ENCODE data around the gene TTN. TPM values are rescaled to one million over a fixed set of nuclear protein-coding genes. Genes with fewer than 3 reads are reported as not detected.

The TTN gene
- total RNA-seq, 6 experiments from 2014 or later: 0.42 to 9.5 (median 0.97) TPM

DNA sequence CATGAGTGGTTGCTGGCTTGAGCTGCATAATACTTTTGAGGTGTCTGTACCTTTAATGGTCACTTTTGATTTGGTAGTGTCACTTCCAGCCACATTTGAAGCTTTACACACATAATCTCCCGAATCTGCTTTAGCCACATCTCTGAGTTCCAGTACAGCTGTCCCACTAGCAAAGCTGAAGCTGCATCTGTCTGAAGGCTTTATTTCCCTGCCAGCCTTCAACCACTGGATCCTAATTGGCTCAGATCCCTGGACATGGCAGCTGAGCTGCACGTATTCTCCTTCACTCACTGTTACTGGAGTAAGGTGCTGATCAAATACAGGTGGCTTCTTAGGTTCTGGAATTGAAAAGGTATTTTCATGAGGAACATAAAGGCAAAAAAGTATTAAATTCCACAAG is 99.7 kb downstream of the TTN start:
- DNase-seq (no peak), ATAC-seq (no peak)
- 87% methylated on average over 2 of the region's 2 CpGs for WGBS (ENCODE audit: insufficient coverage, low coverage, low lambda C conversion rate, missing lambda C conversion rate)
- Histone ChIP-seq H3K27me3 (no peaks in the 10 kb centered on the region), H3K36me3 (no peaks in the 10 kb centered on the region), H3K4me3 (no peak overlapping the region), H3K9me3 (no peaks in the 10 kb centered on the region), H3K27ac (no peak overlapping the region), H3K4me1 (no peaks in the 10 kb centered on the region)
- TF ChIP-seq, protein P1, sequence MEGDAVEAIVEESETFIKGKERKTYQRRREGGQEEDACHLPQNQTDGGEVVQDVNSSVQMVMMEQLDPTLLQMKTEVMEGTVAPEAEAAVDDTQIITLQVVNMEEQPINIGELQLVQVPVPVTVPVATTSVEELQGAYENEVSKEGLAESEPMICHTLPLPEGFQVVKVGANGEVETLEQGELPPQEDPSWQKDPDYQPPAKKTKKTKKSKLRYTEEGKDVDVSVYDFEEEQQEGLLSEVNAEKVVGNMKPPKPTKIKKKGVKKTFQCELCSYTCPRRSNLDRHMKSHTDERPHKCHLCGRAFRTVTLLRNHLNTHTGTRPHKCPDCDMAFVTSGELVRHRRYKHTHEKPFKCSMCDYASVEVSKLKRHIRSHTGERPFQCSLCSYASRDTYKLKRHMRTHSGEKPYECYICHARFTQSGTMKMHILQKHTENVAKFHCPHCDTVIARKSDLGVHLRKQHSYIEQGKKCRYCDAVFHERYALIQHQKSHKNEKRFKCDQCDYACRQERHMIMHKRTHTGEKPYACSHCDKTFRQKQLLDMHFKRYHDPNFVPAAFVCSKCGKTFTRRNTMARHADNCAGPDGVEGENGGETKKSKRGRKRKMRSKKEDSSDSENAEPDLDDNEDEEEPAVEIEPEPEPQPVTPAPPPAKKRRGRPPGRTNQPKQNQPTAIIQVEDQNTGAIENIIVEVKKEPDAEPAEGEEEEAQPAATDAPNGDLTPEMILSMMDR (IDR thresholded peaks at IDR 0.05): no peak
- no peak for TF ChIP-seq POLR2A (IDR thresholded peaks at IDR 0.05)
- intact Hi-C loops (cut with DNase I): no loop called here

DNA sequence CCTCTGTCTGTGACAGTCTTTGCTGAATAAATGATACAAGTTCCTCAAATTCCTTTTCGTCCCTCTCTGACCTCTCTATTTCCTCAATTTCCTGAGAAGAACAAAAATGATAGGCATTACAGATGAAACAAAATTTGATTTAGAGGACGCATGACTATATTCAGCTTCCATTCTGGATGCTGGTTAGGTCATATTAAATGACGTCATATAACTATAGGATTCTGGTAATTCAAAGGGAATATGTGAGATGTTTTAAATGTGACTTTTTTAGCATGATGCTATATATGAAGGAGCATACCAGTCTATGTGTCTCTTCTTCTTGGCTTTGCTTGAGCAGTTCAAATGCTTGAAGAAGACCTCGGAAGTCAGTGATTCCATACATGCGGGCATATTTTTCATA is 102.3 kb downstream of the TTN start:
- no peaks in the 10 kb centered on the region for H3K9me3 ChIP-seq
- no peak for DNase-seq
- H3K27ac ChIP-seq: no peak overlapping the region
- no peaks in the 10 kb centered on the region for H3K4me1 ChIP-seq
- H3K27me3 ChIP-seq: no peaks in the 10 kb centered on the region
- no peak for ATAC-seq
- TF ChIP-seq, protein P1 (IDR thresholded peaks at IDR 0.05): no peak
- no peak for TF ChIP-seq POLR2A (IDR thresholded peaks at IDR 0.05)
- no peak overlapping the region for H3K4me3 ChIP-seq
- intact Hi-C loops (cut with DNase I): no loop called here
- H3K36me3 ChIP-seq: no peaks in the 10 kb centered on the region
- 56% methylated on average over 5 of the region's 5 CpGs for WGBS (ENCODE audit: insufficient coverage, low coverage, low lambda C conversion rate, missing lambda C conversion rate)

DNA sequence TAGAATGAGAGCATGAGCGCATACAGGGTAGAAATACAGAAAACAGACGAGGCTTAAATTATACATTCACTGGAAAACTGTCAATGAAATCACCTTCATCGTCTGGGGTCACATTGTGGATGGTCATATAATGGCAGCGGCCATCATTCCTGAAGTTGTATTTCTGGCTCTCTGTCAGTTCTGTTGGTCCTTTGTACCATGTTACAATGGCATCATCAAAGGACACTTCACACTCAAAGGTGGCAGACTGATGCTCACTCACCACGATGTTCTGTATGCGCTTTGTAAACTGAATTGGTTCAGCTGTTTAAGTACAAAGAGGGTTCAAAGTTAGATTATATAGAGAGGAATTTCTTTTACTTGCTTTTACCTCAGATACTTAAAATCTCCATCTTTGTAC is 104.9 kb downstream of the TTN start:
- H3K4me1 ChIP-seq: no peaks in the 10 kb centered on the region
- 67% methylated on average over 6 of the region's 6 CpGs for WGBS (ENCODE audit: insufficient coverage, low coverage, low lambda C conversion rate, missing lambda C conversion rate)
- H3K9me3 ChIP-seq: no peaks in the 10 kb centered on the region
- no peak for DNase-seq
- no peaks in the 10 kb centered on the region for H3K36me3 ChIP-seq
- no peak for ATAC-seq
- TF ChIP-seq POLR2A (IDR thresholded peaks at IDR 0.05): no peak
- TF ChIP-seq, protein P1 (IDR thresholded peaks at IDR 0.05): no peak
- H3K27ac ChIP-seq: no peak overlapping the region
- H3K27me3 ChIP-seq: no peaks in the 10 kb centered on the region
- no peak overlapping the region for H3K4me3 ChIP-seq
- intact Hi-C loops (cut with DNase I): no loop called here

DNA sequence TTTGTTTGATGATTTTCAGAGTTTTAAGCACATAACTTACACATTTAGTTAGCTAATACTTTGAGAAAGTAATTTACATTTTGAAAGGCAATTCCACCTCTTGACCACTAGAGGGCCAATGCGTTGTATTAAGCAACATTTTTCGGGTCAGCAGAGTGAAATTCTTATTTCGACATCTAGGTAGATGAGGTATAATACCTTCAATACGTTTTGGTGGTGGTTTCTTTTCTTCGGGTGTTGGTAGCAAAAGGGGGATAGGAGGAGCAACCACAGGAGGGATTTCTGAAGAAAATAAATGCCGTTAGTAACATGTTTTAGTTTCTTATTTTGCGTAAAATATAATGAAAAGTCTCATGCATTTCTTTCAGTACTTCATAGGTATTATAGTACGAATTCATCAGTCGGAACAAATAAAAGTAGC is 106.3 kb downstream of the TTN start:
- no peaks in the 10 kb centered on the region for H3K36me3 ChIP-seq
- TF ChIP-seq, protein P1 (IDR thresholded peaks at IDR 0.05): peak; percentile 77 to 83 (median 82)
- TF ChIP-seq POLR2A (IDR thresholded peaks at IDR 0.05): no peak
- intact Hi-C loops (cut with DNase I): no loop called here
- H3K27me3 ChIP-seq: no peaks in the 10 kb centered on the region
- no peak overlapping the region for H3K27ac ChIP-seq
- H3K4me1 ChIP-seq: no peaks in the 10 kb centered on the region
- H3K9me3 ChIP-seq: no peaks in the 10 kb centered on the region
- ATAC-seq: peak in 3 of 4 donors; percentile 54 to 59 (median 54)
- no peak for DNase-seq
- 48% methylated on average over 9 of the region's 9 CpGs for WGBS (ENCODE audit: insufficient coverage, low coverage, low lambda C conversion rate, missing lambda C conversion rate)
- no peak overlapping the region for H3K4me3 ChIP-seq

DNA sequence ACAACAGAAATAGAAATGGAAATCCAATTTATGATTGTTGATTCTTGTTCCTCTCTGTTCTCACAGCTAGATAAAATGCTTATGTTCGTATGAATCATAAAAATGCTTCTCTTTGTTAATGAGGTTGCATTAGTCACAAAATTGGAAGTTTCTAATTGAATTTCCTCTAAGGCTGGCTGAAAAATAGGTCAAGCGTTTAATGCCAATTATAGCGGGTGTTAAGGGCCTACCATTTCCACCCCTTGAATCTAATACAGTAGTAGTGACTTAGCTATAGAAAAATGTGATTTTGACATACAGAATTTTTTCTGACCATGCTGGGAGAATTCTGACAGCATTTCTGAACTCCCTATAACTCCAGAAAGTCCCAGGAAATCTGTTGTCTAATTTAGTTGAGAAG is 107.1 kb downstream of the TTN start:
- intact Hi-C loops (cut with DNase I): no loop called here
- DNase-seq (no peak), ATAC-seq (no peak)
- no peak overlapping the region for H3K27ac ChIP-seq
- 79% methylated on average over 3 of the region's 3 CpGs for WGBS (ENCODE audit: insufficient coverage, low coverage, low lambda C conversion rate, missing lambda C conversion rate)
- no peaks in the 10 kb centered on the region for H3K27me3 ChIP-seq
- no peaks in the 10 kb centered on the region for H3K4me1 ChIP-seq
- no peaks in the 10 kb centered on the region for H3K36me3 ChIP-seq
- no peak for TF ChIP-seq POLR2A (IDR thresholded peaks at IDR 0.05)
- TF ChIP-seq, protein P1 (IDR thresholded peaks at IDR 0.05): no peak
- H3K4me3 ChIP-seq: no peak overlapping the region
- H3K9me3 ChIP-seq: no peaks in the 10 kb centered on the region
